Measurements from ENCODE around the gene IRGQ.

Gene IRGQ

GRCh38 chr19:43534816-43535761 is 60.8 kb downstream of the IRGQ start:
- peak; percentile 88 for DNase-seq
